Measurements from ENCODE around the gene ZNG1B. TPM values are rescaled to one million over a fixed set of nuclear protein-coding genes. Genes with fewer than 3 reads are reported as not detected.
A peak's percentile ranks its signal among the peaks of the same experiment; 100 is the strongest.
"Not testable (repeated sequence)": the region's sequence is repeated elsewhere in the genome, so short reads cannot be mapped to it uniquely, and the experiment has no call there.

Gene ZNG1B
- total RNA-seq, 8 experiments from 2014 or later, result 32.2 to 48.5 (median 39.0) TPM

DNA sequence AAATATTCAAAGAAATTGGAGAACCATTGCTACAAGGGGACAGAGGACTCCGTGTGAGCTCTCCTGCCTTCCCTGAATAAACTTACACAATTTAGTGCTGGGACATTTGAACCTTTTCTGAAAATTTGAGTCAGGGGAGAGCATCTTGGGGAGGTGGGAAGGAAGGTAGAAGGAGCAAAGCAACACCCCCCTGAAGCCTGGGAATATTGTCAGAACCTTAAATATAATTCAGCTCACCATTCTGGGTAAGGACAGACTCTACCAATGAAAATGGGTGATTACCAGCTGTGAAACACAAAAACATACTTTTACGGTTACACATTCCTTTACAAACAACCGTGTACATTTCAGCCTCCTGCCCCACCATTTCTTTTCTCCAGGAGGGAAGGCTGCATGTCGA is 60.9 kb downstream of the ZNG1B start, which contains the start of gene FOXD4L1:
Gene FOXD4L1, plus strand, starts transcription at position 301 of the 400 bp plus-strand sequence. CDS start 592 bp downstream, outside the sequence.
- ATAC-seq (replicated peaks in 6 of 8); in situ Hi-C loops (cut with MboI; ENCODE audit: low pct_unique_long_range_greater_than_20kb in 2 of 9, low sequenced_read_pairs in 9 of 9, unreplicated experiment in 9 of 9); H3K4me1 ChIP-seq (replicated peaks in 1 of 2); H3K4me3 ChIP-seq; H3K27ac ChIP-seq: not testable (repeated sequence)
- WGBS, 10 experiments, result no CpG with 5 or more reads among the region's 4 CpGs

DNA sequence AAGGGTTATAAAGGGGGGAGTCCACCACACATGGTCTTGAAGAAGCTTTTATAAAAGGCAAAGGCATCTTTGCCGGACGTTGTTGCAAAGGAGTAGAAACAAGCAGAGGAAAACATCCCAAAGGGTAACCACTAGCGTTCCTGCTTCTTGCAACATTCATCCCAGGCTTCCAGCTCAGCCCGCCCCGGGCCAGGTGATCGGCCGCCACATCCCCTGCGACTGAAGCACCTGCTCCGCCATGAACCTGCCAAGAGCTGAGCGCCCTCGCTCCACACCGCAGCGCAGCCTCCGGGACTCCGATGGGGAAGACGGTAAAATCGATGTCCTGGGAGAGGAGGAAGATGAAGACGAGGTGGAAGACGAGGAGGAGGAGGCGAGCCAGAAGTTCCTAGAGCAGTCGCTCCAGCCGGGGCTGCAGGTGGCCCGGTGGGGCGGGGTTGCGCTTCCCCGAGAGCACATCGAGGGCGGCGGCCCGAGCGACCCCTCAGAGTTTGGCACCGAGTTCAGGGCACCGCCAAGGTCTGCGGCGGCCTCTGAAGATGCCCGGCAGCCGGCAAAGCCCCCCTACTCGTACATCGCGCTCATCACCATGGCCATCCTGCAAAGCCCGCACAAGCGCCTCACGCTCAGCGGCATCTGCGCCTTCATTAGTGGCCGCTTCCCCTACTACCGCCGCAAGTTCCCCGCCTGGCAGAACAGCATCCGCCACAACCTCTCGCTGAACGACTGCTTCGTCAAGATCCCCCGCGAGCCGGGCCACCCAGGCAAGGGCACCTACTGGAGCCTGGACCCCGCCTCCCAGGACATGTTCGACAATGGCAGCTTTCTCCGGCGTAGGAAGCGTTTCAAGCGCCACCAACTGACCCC is 61.8 kb downstream of the ZNG1B start:
- WGBS, 10 experiments, result no CpG with 5 or more reads among the region's 62 CpGs
- ATAC-seq (replicated peaks in 6 of 8); H3K4me3 ChIP-seq; in situ Hi-C loops (cut with MboI; ENCODE audit: low pct_unique_long_range_greater_than_20kb in 2 of 9, low sequenced_read_pairs in 9 of 9, unreplicated experiment in 9 of 9); H3K4me1 ChIP-seq (replicated peaks in 1 of 2); H3K27ac ChIP-seq: not testable (repeated sequence)

DNA sequence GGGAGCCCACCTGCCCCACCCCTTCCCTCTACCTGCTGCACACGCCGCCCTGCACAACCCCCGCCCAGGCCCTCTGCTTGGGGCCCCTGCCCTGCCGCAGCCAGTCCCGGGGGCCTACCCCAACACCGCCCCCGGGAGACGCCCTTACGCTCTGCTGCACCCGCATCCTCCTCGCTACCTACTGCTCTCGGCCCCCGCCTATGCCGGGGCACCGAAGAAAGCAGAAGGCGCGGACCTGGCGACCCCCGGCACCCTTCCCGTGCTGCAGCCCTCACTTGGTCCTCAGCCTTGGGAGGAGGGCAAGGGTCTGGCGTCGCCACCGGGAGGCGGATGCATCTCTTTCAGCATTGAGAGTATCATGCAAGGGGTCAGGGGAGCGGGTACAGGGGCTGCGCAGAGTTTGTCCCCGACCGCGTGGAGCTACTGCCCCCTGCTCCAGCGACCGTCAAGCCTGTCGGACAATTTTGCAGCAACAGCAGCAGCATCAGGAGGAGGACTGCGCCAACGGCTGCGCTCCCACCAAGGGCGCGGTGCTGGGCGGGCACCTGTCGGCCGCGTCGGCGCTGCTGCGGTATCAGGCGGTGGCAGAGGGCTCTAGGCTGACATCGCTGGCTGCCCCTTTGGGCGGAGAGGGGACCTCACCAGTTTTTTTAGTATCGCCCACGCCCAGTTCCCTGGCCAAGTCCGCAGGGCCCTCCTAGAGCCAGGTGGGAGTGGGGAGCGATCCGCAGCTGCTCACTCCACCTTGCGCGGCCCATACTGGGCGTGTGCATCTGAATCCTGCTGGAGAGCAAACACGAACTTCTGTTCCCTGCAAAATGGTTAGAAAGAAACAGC is 62.6 kb downstream of the ZNG1B start:
- in situ Hi-C loops (cut with MboI; ENCODE audit: low pct_unique_long_range_greater_than_20kb in 2 of 9, low sequenced_read_pairs in 9 of 9, unreplicated experiment in 9 of 9); H3K27ac ChIP-seq; H3K4me3 ChIP-seq; ATAC-seq (replicated peaks in 6 of 8); H3K4me1 ChIP-seq (replicated peaks in 1 of 2): not testable (repeated sequence)
- no CpG with 5 or more reads among the region's 56 CpGs for WGBS, 10 experiments

DNA sequence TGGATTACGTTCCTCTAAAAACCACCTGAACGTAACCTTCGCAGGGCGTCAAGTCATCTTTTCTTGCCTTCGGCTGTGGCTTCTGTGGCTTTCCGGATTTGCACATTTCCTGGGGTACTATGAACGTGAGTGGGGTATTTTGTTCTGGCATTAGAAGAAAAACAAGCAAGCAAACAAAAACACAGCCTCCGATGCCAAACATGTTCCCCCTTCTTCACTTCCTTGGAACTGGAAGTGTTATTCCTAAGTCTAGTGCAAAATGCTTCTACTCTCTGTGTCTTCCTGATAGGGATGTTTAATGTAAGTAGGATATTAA is 63.2 kb downstream of the ZNG1B start:
- ATAC-seq (replicated peaks in 6 of 8); H3K4me1 ChIP-seq (replicated peaks in 1 of 2); H3K4me3 ChIP-seq; H3K27ac ChIP-seq; in situ Hi-C loops (cut with MboI; ENCODE audit: low pct_unique_long_range_greater_than_20kb in 2 of 9, low sequenced_read_pairs in 9 of 9, unreplicated experiment in 9 of 9): not testable (repeated sequence)
- no CpG with 5 or more reads among the region's 8 CpGs for WGBS, 10 experiments

DNA sequence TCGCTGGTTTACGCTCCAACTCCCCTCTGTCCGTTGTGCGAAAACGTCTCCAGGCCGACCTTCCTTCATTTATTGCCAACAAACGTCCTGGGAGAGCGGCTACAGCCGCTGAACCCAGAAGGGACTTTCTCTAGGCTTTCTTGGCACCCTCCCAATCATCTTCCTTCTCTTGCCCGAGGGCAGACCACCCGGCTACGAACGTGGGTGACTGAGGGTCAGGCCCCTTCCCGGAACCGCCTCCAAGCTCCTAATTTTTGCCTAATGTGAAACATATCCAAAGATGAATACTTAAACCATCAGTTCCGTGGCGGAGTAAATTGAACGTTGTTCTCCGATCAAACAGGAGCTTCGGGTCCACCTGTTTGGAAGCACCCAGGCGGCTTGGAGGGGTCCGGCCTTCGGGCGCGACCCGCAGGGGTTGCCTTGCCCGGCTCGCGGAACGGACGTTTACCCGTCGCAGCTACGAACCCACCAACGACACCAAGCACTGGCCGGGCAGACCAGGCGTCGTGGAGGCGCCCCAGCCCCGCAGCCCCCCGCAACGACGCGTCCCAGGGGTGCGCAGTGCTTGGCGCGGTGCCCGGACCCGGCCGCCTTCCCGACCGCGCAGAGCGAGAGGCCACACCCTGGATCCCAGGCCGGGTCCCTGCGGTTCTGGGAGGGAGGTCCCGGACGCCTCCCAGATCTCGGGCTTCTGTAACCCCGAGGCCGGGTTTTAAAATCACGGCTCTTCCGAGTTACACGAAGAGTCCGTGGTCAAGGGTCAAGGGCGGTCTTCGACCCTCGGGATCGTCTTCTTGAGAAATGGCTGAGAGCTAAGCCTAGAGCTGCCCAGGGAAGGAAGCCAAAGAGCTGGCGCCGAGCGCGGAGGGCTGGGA is 65.0 kb downstream of the ZNG1B start:
- H3K4me1 ChIP-seq (replicated peaks in 1 of 2); H3K27ac ChIP-seq; in situ Hi-C loops (cut with MboI; ENCODE audit: low pct_unique_long_range_greater_than_20kb in 2 of 9, low sequenced_read_pairs in 9 of 9, unreplicated experiment in 9 of 9): not testable (repeated sequence)
- WGBS, 10 experiments, result 0 to 4% methylated on average over 4 to 5 of the region's 73 CpGs; no CpG with 5 or more reads in 8 of the 10 experiments
- peak overlapping the region in 3 of 5 donors; percentile 16 to 26 (median 25) for H3K4me3 ChIP-seq
- ATAC-seq (replicated peaks in 6 of 8), result peak; percentile 32 to 61 (median 54)

DNA sequence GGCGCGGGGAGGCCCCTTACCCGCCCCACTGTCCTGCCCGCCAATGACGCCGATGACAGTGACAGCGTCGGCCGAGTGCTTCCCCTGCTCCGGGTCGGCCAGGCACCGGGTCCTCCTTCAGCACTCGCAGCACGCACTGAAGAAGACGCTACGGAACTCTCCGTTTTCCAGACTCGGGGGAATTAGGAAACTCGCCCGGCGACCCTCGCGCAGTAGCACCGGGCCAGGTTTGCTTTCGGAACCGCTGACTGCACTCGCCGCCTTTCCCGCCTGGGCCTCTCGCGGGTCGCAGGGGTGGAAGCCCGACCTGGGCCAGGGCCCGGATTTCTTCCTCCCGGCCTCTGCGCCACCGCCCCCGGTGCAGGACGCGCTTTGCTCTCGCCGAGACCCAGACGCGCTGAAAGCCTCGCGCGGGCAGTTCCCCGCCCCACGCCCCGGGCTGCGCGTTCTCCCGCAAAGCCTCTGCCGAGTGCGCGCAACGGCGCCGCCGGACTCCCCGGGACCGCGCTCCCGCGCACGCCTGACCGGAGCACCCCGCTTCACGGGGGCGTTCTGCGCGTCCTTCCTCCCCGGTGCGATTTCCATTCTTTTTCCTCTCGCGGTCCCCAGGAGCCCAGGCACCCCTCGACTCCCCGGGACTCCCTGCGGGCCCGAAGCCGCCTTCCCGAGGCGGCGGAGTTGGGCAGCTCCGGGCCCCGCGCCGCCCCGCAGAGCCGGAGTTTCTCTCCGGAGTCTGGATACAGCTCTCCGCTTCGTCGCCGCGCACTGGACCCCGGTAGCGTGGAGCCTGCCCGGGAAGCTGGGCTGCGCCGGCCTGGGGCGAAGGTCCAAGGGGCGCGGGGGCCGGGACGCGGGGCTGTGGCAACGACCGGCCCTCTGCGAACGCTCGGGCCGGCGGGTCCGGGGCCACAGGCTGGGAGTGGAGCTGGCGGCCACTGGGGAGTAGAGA is 65.9 kb downstream of the ZNG1B start:
- WGBS, 10 experiments, result 0% methylated on average over 2 to 29 of the region's 116 CpGs; no CpG with 5 or more reads in 8 of the 10 experiments
- H3K4me3 ChIP-seq, result peak overlapping the region; percentile 13 to 26 (median 18)
- H3K27ac ChIP-seq; H3K4me1 ChIP-seq (replicated peaks in 1 of 2); in situ Hi-C loops (cut with MboI; ENCODE audit: low pct_unique_long_range_greater_than_20kb in 2 of 9, low sequenced_read_pairs in 9 of 9, unreplicated experiment in 9 of 9): not testable (repeated sequence)
- peak; percentile 60 to 84 (median 80) for ATAC-seq (replicated peaks in 6 of 8)

DNA sequence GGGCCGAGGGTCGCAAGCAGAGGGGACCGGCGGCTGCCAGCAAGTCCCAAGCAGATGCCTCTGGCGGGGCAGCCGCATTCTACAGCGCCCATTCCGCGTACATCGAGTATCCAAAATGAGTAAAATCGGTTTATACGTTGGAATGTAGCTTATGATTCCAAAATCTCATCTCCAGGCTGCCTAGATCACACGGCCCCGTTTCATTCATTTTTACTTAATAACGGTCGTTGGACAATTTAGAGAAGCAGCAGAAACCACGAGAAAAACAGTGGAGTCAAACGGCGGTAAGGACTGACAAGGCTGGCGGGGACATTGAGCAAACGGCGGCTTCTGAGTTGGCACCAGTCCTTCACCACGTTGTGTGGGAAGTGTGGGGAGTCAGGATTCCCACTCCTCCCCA is 66.6 kb downstream of the ZNG1B start:
- peak in 1 of 8 experiments; percentile 6 for ATAC-seq (replicated peaks in 6 of 8)
- not testable (repeated sequence) for H3K4me3 ChIP-seq
- WGBS, 10 experiments, result 10% methylated on average over 2 of the region's 23 CpGs; no CpG with 5 or more reads in 9 of the 10 experiments

DNA sequence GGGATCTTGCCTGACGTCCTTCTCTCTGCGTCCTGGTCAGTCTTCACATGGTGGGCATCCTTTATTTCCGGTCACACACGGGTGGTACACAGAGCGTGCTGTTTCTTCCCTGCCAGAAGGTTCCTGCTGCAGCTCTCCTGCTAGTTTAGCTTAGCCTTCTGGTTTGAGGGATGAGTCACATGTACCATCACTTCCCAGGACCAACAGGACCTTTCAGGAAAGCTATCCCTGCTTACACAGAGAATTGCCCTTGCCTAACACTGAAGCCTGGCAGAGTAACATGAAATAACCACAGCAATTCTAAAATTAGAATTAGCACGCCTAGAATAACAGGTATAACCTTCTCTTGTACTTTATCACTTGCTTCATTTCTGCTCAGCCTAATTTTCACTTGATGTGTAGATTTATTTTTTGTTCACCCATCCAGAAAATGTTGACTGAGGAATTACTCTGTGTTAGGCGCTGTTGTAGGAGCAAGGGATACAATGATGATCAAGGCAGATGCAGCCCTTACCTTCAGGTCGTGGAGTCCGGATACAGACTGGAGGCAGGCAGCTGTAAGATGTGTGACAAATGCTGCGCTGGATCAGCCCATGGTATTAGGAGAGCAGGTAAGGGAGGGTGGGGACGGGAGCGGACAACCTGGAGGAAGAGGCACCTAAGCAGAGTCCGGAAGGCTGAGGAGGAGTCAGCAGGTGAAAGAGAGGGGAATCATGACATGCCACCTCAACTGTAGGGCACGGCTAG is 70.1 kb downstream of the ZNG1B start:
- H3K27ac ChIP-seq; ATAC-seq (replicated peaks in 6 of 8); H3K4me3 ChIP-seq; H3K4me1 ChIP-seq (replicated peaks in 1 of 2); in situ Hi-C loops (cut with MboI; ENCODE audit: low pct_unique_long_range_greater_than_20kb in 2 of 9, low sequenced_read_pairs in 9 of 9, unreplicated experiment in 9 of 9): not testable (repeated sequence)
- no CpG with 5 or more reads among the region's 14 CpGs for WGBS, 10 experiments

More for the DNA sequence above, 66.6 kb downstream of the ZNG1B start:
- in situ Hi-C loops (cut with MboI; ENCODE audit: low pct_unique_long_range_greater_than_20kb in 2 of 9, low sequenced_read_pairs in 9 of 9, unreplicated experiment in 9 of 9); H3K4me1 ChIP-seq (replicated peaks in 1 of 2); H3K27ac ChIP-seq: not testable (repeated sequence)

DNA sequence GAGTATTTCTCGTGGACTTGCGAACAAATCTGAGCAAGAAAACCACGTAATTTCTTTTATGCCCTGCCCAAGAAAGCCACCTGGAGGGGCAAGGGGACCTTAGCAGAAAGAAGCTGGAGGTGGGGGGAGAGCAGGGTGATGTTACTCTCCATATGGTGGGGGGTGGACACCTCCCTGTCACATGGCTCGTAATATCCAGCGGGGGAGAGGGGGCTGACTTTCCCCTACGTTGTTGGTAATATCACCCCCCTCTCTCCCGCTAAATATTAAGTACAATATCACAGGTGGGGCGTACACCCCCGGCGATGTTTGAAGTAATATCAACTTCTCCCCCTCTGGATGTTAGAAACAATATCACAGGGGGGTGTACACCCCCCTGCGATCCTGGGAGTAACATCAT is 70.7 kb downstream of the ZNG1B start:
- H3K4me1 ChIP-seq (replicated peaks in 1 of 2); ATAC-seq (replicated peaks in 6 of 8); H3K4me3 ChIP-seq; H3K27ac ChIP-seq; in situ Hi-C loops (cut with MboI; ENCODE audit: low pct_unique_long_range_greater_than_20kb in 2 of 9, low sequenced_read_pairs in 9 of 9, unreplicated experiment in 9 of 9): not testable (repeated sequence)
- WGBS, 10 experiments, result no CpG with 5 or more reads among the region's 11 CpGs

DNA sequence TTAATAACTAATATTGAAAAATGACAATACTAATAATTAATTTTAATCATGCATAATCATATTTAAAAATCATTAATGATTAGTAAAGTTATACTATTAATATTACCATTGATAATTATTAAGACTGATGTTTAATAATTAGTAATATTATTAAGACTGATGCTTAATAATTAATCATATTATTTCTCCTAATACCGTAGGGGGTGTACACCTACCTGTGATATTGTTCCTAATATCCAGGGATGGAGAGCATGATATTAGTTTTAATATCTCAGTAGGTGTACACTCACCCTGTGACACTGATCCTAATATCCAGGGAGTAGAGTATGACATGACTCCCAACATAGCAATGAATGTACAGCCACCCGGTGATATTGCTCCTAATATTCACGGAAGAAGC is 73.4 kb downstream of the ZNG1B start:
- H3K27ac ChIP-seq; ATAC-seq (replicated peaks in 6 of 8); H3K4me1 ChIP-seq (replicated peaks in 1 of 2); in situ Hi-C loops (cut with MboI; ENCODE audit: low pct_unique_long_range_greater_than_20kb in 2 of 9, low sequenced_read_pairs in 9 of 9, unreplicated experiment in 9 of 9); H3K4me3 ChIP-seq: not testable (repeated sequence)
- WGBS, 10 experiments, result no CpG with 5 or more reads among the region's 3 CpGs

DNA sequence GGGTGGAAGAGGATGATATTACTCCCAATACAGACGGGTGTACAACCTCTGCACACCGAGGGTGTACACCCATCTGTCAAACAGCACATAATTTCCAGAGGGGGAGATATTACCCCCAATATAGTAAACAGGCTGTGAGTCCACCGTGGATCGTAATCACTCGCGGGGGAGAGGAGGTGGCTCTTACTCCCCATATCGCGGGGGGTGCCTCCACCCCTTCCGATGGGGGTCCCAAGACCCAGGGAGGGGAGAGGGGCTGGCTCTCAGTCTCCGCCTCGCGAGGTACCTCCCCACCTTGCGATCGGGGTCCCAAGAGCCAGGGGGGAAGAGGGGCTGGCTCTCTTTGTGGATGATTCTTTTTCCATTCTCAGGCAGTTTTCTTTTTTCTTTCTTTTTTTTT is 74.4 kb downstream of the ZNG1B start:
- H3K4me3 ChIP-seq; in situ Hi-C loops (cut with MboI; ENCODE audit: low pct_unique_long_range_greater_than_20kb in 2 of 9, low sequenced_read_pairs in 9 of 9, unreplicated experiment in 9 of 9); H3K4me1 ChIP-seq (replicated peaks in 1 of 2); H3K27ac ChIP-seq; ATAC-seq (replicated peaks in 6 of 8): not testable (repeated sequence)
- 60 to 95% (median 81%) methylated on average over 1 to 6 of the region's 14 CpGs; no CpG with 5 or more reads in 7 of the 10 experiments for WGBS, 10 experiments

Data from motor neuron (in vitro differentiated cells).